ENCODE measurements around the gene HILPDA. TPM values are rescaled to one million over a fixed set of nuclear protein-coding genes. Genes with fewer than 3 reads are reported as not detected.

HILPDA gene
- polyA plus RNA-seq, 1 donor from 2014 or later, result 16.6 TPM

GRCh38 chr7:128424686-128425275 is 30.9 kb upstream of the HILPDA start:
- H3K9me3 ChIP-seq (ENCODE audit: low read length), result no peaks in the 10 kb centered on the region
- H3K4me2 ChIP-seq (ENCODE audit: low read length), result no peak overlapping the region
- H3K9me2 ChIP-seq (ENCODE audit: insufficient read depth, low read length), result no peaks in the 10 kb centered on the region
- H4K20me1 ChIP-seq (ENCODE audit: insufficient read depth), result no peaks in the 10 kb centered on the region
- H3K4me3 ChIP-seq (ENCODE audit: low read length), result no peak overlapping the region
- H3K36me3 ChIP-seq (ENCODE audit: insufficient read depth, low read length), result no peaks in the 10 kb centered on the region
- H2AFZ ChIP-seq (ENCODE audit: low read depth, low read length), result no peak overlapping the region
- no peak for TF ChIP-seq EZH2 (IDR thresholded peaks at IDR 0.05; ENCODE audit: borderline replicate concordance, insufficient read depth, low read length, poor library complexity, severe bottlenecking)
- no peak overlapping the region for H3K9ac ChIP-seq (ENCODE audit: low read length)
- no peaks in the 10 kb centered on the region for H3K27me3 ChIP-seq (ENCODE audit: insufficient read depth, low read depth, low read length)
- H3K27ac ChIP-seq (ENCODE audit: low read length), result no peak overlapping the region
- H3K79me2 ChIP-seq (replicated peaks; ENCODE audit: insufficient read depth, low read length), result no peaks in the 10 kb centered on the region
- H3F3A ChIP-seq (ENCODE audit: insufficient read depth, low read length, poor library complexity, severe bottlenecking), result no peaks in the 10 kb centered on the region

DNA sequence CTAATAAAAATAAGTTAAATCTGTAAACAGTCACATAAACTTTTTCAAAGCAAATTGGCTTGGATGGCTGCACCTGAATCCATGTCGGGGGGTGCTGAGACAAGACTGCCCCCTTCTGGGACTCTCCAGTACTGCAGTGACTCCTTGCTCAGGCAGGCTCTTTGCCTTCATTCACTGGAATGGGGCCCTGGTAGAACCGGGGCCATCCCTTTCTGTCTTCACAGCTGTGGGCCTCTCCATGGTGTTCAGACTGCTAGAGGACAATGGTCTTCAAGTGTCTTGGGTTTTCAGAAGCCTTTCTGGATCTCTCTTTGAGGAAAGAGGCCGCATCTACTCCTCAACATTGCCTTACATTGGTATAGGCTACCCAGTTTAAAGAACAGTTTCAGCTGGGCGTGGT is 29.8 kb upstream of the HILPDA start:
- no peaks in the 10 kb centered on the region for H3K27me3 ChIP-seq (ENCODE audit: insufficient read depth, low read depth, low read length)
- no peaks in the 10 kb centered on the region for H3K9me2 ChIP-seq (ENCODE audit: insufficient read depth, low read length)

DNA sequence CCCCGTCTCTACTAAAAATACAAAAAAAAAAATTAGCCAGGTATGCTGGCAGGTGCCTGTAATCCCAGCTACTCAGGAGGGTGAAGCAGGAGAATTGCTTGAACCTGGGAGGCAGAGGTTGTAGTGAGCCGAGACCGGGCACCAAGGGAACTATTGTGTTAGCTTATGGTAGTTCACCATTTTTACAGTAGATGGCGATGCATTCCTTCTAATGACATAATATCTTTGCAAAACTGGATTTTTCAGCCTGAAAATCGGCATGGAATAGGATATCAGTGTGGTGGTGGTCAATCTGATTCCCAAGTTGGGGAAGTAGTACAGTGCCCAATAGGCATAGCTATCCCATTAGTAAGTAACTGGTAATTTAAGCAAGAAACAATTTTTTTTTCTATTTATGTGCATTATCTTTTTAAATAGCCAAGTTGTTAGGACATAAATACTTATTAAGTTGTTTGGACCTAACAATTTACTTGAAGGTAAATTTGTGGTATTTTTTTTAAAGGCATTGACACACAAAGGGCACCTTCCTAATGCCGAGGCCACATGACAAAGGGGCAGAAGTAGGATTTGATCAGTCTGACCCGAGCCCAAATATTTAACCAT is 28.3 kb upstream of the HILPDA start:
- H3K27ac ChIP-seq (ENCODE audit: low read length), result no peak overlapping the region
- H3K79me2 ChIP-seq (replicated peaks; ENCODE audit: insufficient read depth, low read length), result no peaks in the 10 kb centered on the region
- H3K9me2 ChIP-seq (ENCODE audit: insufficient read depth, low read length), result no peaks in the 10 kb centered on the region
- H3K4me2 ChIP-seq (ENCODE audit: low read length), result no peak overlapping the region
- H3K36me3 ChIP-seq (ENCODE audit: insufficient read depth, low read length), result no peaks in the 10 kb centered on the region
- H3K9me3 ChIP-seq (ENCODE audit: low read length), result no peaks in the 10 kb centered on the region
- no peaks in the 10 kb centered on the region for H3F3A ChIP-seq (ENCODE audit: insufficient read depth, low read length, poor library complexity, severe bottlenecking)
- H3K9ac ChIP-seq (ENCODE audit: low read length), result no peak overlapping the region
- H3K4me3 ChIP-seq (ENCODE audit: low read length), result no peak overlapping the region
- peak; percentile 86 for TF ChIP-seq RAD21 (conservative IDR thresholded peaks at IDR 0.05)
- TF ChIP-seq SMC3 (conservative IDR thresholded peaks at IDR 0.05; ENCODE audit: poor library complexity), result peak; percentile 80
- no peak for TF ChIP-seq MXI1 (conservative IDR thresholded peaks at IDR 0.05; ENCODE audit: poor library complexity, severe bottlenecking)
- TF ChIP-seq, protein P1, sequence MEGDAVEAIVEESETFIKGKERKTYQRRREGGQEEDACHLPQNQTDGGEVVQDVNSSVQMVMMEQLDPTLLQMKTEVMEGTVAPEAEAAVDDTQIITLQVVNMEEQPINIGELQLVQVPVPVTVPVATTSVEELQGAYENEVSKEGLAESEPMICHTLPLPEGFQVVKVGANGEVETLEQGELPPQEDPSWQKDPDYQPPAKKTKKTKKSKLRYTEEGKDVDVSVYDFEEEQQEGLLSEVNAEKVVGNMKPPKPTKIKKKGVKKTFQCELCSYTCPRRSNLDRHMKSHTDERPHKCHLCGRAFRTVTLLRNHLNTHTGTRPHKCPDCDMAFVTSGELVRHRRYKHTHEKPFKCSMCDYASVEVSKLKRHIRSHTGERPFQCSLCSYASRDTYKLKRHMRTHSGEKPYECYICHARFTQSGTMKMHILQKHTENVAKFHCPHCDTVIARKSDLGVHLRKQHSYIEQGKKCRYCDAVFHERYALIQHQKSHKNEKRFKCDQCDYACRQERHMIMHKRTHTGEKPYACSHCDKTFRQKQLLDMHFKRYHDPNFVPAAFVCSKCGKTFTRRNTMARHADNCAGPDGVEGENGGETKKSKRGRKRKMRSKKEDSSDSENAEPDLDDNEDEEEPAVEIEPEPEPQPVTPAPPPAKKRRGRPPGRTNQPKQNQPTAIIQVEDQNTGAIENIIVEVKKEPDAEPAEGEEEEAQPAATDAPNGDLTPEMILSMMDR (IDR thresholded peaks at IDR 0.05; ENCODE audit: poor library complexity, severe bottlenecking), result peak; percentile 89
- no peaks in the 10 kb centered on the region for H4K20me1 ChIP-seq (ENCODE audit: insufficient read depth)
- no peak overlapping the region for H2AFZ ChIP-seq (ENCODE audit: low read depth, low read length)
- no peaks in the 10 kb centered on the region for H3K27me3 ChIP-seq (ENCODE audit: insufficient read depth, low read depth, low read length)

More for the DNA sequence above, 29.8 kb upstream of the HILPDA start:
- Histone ChIP-seq H3K79me2 (replicated peaks; ENCODE audit: insufficient read depth, low read length) (no peaks in the 10 kb centered on the region), H3K4me3 (ENCODE audit: low read length) (no peak overlapping the region), H3K9me3 (ENCODE audit: low read length) (no peaks in the 10 kb centered on the region), H3F3A (ENCODE audit: insufficient read depth, low read length, poor library complexity, severe bottlenecking) (no peaks in the 10 kb centered on the region), H3K4me2 (ENCODE audit: low read length) (no peak overlapping the region), H3K36me3 (ENCODE audit: insufficient read depth, low read length) (no peaks in the 10 kb centered on the region), H2AFZ (ENCODE audit: low read depth, low read length) (no peak overlapping the region), H4K20me1 (ENCODE audit: insufficient read depth) (no peaks in the 10 kb centered on the region), H3K27ac (ENCODE audit: low read length) (no peak overlapping the region), H3K9ac (ENCODE audit: low read length) (no peak overlapping the region)
- TF ChIP-seq TAF1 (IDR thresholded peaks at IDR 0.05; ENCODE audit: low read depth) (no peak), RAD21 (conservative IDR thresholded peaks at IDR 0.05) (peak; percentile 29)
- TF ChIP-seq, protein P1 (IDR thresholded peaks at IDR 0.05; ENCODE audit: poor library complexity, severe bottlenecking), result peak; percentile 59
